ENCODE results near the gene SGCA. TPM values are rescaled to one million over a fixed set of nuclear protein-coding genes. Genes with fewer than 3 reads are reported as not detected.

Gene SGCA
- total and polyA plus RNA-seq, 2 of the 13 experiments (the other 11 are each of a cell fraction or from before 2014, with no cell fraction given), result not detected

- CTCF ChIA-PET (ENCODE audit: low intra/inter-chr PET ratio, low total read pairs), result no interaction called here
- Histone ChIP-seq H3K27me3 (ENCODE audit: control insufficient read depth in 1 of 2, insufficient read depth in 2 of 2, low read length in 2 of 2) (peaks cover 3 to 29% of the 10 kb centered on the region in 2 experiments; a peak in 2 of 5 replicates), H3K4me3 (replicated peaks in 1 of 3; ENCODE audit: insufficient read depth in 1 of 3, low read depth in 2 of 3, low read length in 3 of 3) (no peak overlapping the region), H3K9ac (ENCODE audit: insufficient read depth, low read depth, low read length) (no peak overlapping the region), H2AFZ (ENCODE audit: low read length) (no peak overlapping the region), H3K9me3 (ENCODE audit: low read length) (no peaks in the 10 kb centered on the region), H3K4me2 (ENCODE audit: low read depth, low read length) (no peak overlapping the region), H3K4me1 (ENCODE audit: insufficient read depth, low read length) (peaks cover 56% of the 10 kb centered on the region), H4K20me1 (ENCODE audit: insufficient read depth, low read length) (no peaks in the 10 kb centered on the region), H3K36me3 (replicated peaks in 1 of 2; ENCODE audit: control insufficient read depth in 1 of 2, insufficient read depth in 2 of 2, low read length in 2 of 2) (no peaks in the 10 kb centered on the region), H3K27ac (ENCODE audit: extremely low read length, insufficient read depth, low read length) (no peak overlapping the region), H3K79me2 (ENCODE audit: insufficient read depth, low read length) (no peaks in the 10 kb centered on the region)
- WGBS (ENCODE audit: low lambda C conversion rate), result 68% methylated on average over 14 of the region's 17 CpGs
- ATAC-seq (no peak), FAIRE-seq (no peak), DNase-seq (ENCODE audit: low spot score) (no peak)
- intact Hi-C loops (cut with micrococcal nuclease; ENCODE audit: unreplicated experiment) (no loop called here), in situ Hi-C loops (cut with HindIII; ENCODE audit: extremely low pct_ligation_motif_present, low pct_unique_long_range_greater_than_20kb) (no loop called here)
- POLR2A ChIA-PET, result no interaction called here
- BruUV-seq (replicated peaks), result no TSS peak
- TF ChIP-seq ARNTL (CRISPR knock-in tag; IDR thresholded peaks at IDR 0.05) (no peak), ZNF281 (CRISPR knock-in tag; IDR thresholded peaks at IDR 0.05; ENCODE audit: borderline replicate concordance) (no peak), CHCHD3 (CRISPR knock-in tag; IDR thresholded peaks at IDR 0.05) (no peak), U2AF1 (optimal IDR thresholded peaks at IDR 0.05; ENCODE audit: low read depth, low read length) (no peak), TMF1 (CRISPR knock-in tag; IDR thresholded peaks at IDR 0.05; ENCODE audit: low read depth) (no peak), MTA1 (CRISPR knock-in tag; IDR thresholded peaks at IDR 0.05; ENCODE audit: borderline replicate concordance) (0 out of 2 replicates have a peak, but pooled peaks have one; percentile 29), ZNF224 (CRISPR knock-in tag; IDR thresholded peaks at IDR 0.05) (no peak), HIVEP1 (CRISPR knock-in tag; IDR thresholded peaks at IDR 0.05) (no peak), ZNF260 (CRISPR knock-in tag; IDR thresholded peaks at IDR 0.05; ENCODE audit: borderline replicate concordance, low read depth) (no peak), SALL2 (CRISPR knock-in tag; IDR thresholded peaks at IDR 0.05) (no peak), RBM39 (IDR thresholded peaks at IDR 0.05; ENCODE audit: low read depth, low read length, poor library complexity, severe bottlenecking) (no peak), ZNF280D (CRISPR knock-in tag; IDR thresholded peaks at IDR 0.05) (no peak), ZNF773 (CRISPR knock-in tag; IDR thresholded peaks at IDR 0.05; ENCODE audit: borderline replicate concordance) (no peak), HNRNPK (IDR thresholded peaks at IDR 0.05; ENCODE audit: low read depth, low read length, poor library complexity, severe bottlenecking) (no peak), SMAD3 (CRISPR knock-in tag; IDR thresholded peaks at IDR 0.05) (no peak)
- TF ChIP-seq, protein P1, sequence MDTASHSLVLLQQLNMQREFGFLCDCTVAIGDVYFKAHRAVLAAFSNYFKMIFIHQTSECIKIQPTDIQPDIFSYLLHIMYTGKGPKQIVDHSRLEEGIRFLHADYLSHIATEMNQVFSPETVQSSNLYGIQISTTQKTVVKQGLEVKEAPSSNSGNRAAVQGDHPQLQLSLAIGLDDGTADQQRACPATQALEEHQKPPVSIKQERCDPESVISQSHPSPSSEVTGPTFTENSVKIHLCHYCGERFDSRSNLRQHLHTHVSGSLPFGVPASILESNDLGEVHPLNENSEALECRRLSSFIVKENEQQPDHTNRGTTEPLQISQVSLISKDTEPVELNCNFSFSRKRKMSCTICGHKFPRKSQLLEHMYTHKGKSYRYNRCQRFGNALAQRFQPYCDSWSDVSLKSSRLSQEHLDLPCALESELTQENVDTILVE (CRISPR knock-in tag; IDR thresholded peaks at IDR 0.05), result no peak
- TF ChIP-seq, protein P2, sequence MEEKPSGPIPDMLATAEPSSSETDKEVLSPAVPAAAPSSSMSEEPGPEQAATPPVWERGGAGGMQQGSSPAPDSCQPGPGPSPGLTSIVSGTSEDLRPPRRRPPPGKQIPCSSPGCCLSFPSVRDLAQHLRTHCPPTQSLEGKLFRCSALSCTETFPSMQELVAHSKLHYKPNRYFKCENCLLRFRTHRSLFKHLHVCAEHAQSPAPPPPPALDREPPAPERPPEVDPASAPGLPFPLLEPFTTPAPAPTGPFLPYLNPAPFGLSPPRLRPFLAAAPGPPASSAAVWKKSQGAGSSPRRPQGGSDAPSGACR (CRISPR knock-in tag; IDR thresholded peaks at IDR 0.05), result no peak
Measured at GRCh38 chr17:50171371-50172071, 5.7 kb downstream of the SGCA start.
